HCT116 (cell line): ENCODE data around the gene AKAP9.

Experiments
- ATF3 ChIP-seq: IDR thresholded peaks from 2 replicates; pipeline ENCODE4 v1.6.1; 2012
- CTCF ChIP-seq, 3 experiments: fragments of 200-600 bp in 1 of 3; sonication (generic) in 1 of 3; IDR thresholded peaks in 2 of 3; conservative IDR thresholded peaks in 1 of 3; 2 replicates each; pipeline ENCODE4 v1.5.1; 2012 to 2017; ENCODE audit warnings: low read depth in 2 of 3, low read length in 2 of 3, antibody characterized with exemption in 1 of 3, borderline replicate concordance in 1 of 3, control low read depth in 1 of 3, mild to moderate bottlenecking in 1 of 3, mixed read lengths in 1 of 3, mixed run types in 1 of 3, moderate library complexity in 1 of 3; ENCODE audit not compliant: insufficient read depth in 1 of 3
- ELF1 ChIP-seq: IDR thresholded peaks from 2 replicates; pipeline ENCODE4 v1.6.1; 2012; ENCODE audit warnings: low read depth, borderline replicate concordance
- EZH2 ChIP-seq: fragments of 200-600 bp; sonication (generic); IDR thresholded peaks from 2 replicates; pipeline ENCODE4 v1.6.1; 2017; ENCODE audit warnings: antibody characterized with exemption, mixed run types
- EZH2phosphoT487 ChIP-seq: fragments of 200-600 bp; IDR thresholded peaks from 2 replicates; pipeline ENCODE4 v1.6.1; 2018; ENCODE audit warnings: antibody characterized with exemption, borderline replicate concordance
- FOSL1 ChIP-seq: IDR thresholded peaks from 2 replicates; pipeline ENCODE4 v1.6.1; 2012; ENCODE audit warnings: low read depth
- MAX ChIP-seq: IDR thresholded peaks from 2 replicates; pipeline ENCODE4 v1.6.1; 2012
- POLR2A ChIP-seq: IDR thresholded peaks from 2 replicates; pipeline ENCODE4 v1.7.0; 2011; ENCODE audit warnings: borderline replicate concordance; ENCODE audit not compliant: insufficient read depth, insufficient read length; ENCODE audit errors: extremely low read depth
- POLR2AphosphoS5 ChIP-seq: IDR thresholded peaks from 2 replicates; pipeline ENCODE4 v1.6.1; 2011; ENCODE audit warnings: mild to moderate bottlenecking, low read depth, low read length, moderate library complexity
- RAD21 ChIP-seq: IDR thresholded peaks from 2 replicates; pipeline ENCODE4 v1.6.1; 2012; ENCODE audit warnings: low read depth, mild to moderate bottlenecking
- SIN3A ChIP-seq: IDR thresholded peaks from 2 replicates; pipeline ENCODE4 v1.6.1; 2012; ENCODE audit warnings: low read depth
- TCF7L2 ChIP-seq: IDR thresholded peaks from 2 replicates; pipeline ENCODE4 v1.7.0; 2011; ENCODE audit warnings: borderline replicate concordance, inconsistent platforms; ENCODE audit not compliant: insufficient read depth, insufficient read length; ENCODE audit errors: extremely low read depth
- ZNF274 ChIP-seq: fragments of 200-500 bp; sonication (Bioruptor generic); IDR thresholded peaks from 2 replicates; pipeline ENCODE4 v1.6.1; 2014; ENCODE audit warnings: mild to moderate bottlenecking, low read depth, low read length, inconsistent platforms

GRCh38 chr7:92061154-92061553, 120.5 kb downstream of the AKAP9 start:
- TF ChIP-seq TCF7L2: no peak
- no peak for TF ChIP-seq EZH2
- no peak for TF ChIP-seq FOSL1
- TF ChIP-seq MAX: no peak
- TF ChIP-seq RAD21: no peak
- TF ChIP-seq ZNF274: no peak
- no peak for TF ChIP-seq CTCF (IDR thresholded peaks at IDR 0.05 in 2 of 3, conservative IDR thresholded peaks at IDR 0.05 in 1 of 3; ENCODE audit: borderline replicate concordance in 1 of 3, insufficient read depth in 1 of 3, low read depth in 2 of 3, low read length in 2 of 3)
- TF ChIP-seq EZH2phosphoT487: no peak
- no peak for TF ChIP-seq POLR2A
- no peak for TF ChIP-seq POLR2AphosphoS5
- no peak for TF ChIP-seq ELF1
- no peak for TF ChIP-seq SIN3A
- no peak for TF ChIP-seq ATF3
